ENCODE data around the gene ADAMTS14. TPM values are rescaled to one million over a fixed set of nuclear protein-coding genes. Genes with fewer than 3 reads are reported as not detected.

Gene ADAMTS14
- total and polyA plus RNA-seq, 7 donors: 0.03 to 0.18 (median 0.06) TPM; not detected in 3

DNA sequence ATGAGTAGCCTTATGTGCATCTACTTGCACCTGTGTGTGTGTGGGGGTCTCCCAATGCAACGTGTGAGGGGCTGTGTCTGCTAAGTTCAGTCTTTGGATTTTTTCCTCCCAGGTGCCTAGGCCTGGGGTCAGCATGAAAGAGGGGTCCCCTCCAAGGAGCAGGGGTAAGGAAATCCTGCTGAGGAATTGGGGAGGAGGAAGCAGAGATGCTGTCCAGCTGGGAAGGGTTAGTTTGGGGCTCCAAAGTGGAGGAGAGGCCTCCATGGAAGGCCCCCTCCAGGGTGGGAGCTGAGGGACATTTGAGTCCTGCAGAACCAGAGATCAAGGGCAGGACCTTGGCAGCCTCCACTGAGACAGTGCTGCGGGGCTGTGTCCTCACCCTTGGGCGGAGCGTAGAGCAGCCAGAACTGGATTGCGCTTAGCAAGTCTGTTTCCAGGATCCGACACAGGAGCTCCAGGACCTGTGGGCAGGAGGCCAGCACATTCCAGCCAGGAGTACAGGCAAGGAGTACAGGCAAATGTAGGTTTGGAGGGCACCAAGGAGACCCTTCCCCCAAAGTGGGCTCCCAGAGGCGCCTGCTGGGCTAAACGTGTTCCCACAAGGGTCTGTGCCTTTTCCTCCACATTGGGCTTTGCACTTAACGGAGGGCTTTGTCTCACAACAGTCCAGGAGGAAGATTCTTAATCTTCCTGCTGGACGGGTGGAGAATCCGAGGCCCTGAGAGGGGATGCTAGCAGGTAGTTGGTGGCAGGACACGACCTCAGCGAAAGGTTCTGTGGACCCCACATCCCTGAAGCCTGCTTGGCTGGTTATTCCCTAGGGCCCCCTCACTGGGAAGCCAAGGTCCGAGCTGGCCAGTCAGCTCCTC, 102.7 kb downstream of the ADAMTS14 start:
- no peaks in the 10 kb centered on the region for H3K27me3 ChIP-seq (ENCODE audit: insufficient read depth in 3 of 3, low read length in 2 of 3)

DNA sequence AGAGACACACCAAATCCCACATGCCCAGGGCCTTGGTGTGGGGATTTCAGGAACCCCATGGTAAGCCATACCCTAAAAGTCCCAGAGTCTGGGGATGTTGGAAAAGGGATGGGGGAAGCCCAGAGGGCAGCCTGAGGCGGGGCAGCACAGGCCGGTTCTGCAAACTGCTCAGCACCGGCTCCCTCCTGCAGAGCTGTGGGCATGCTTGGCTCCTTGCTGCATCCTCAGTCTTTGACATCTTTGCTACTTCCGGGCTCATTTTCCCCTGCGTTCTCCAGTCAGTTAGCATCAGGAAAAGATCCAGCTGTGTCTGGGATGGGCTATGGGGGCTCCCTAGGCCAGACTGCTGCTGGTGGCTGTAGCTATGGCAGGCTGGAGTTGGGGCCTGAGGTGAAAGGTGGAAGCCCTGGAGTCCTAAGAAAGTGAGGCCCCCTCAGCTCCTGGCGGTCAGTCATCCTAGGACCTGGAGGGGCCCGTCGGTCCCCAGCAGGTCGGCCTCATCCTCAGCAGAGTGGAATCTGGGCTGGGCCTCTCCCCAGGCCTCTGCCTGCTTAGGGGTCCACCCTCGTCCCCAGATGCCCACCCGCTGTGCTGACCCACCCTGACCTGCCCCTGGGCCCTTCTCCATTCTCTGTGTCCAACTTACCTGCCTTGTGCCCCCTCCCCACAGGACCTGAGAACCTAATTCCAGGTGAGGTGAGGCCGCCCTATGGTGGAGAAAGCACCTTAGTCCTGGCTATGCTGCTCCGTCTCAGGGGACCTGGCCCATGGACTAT, 103.6 kb downstream of the ADAMTS14 start:
- no peaks in the 10 kb centered on the region for H3K4me1 ChIP-seq
- H3K36me3 ChIP-seq (ENCODE audit: insufficient read depth in 1 of 2, low read depth in 1 of 2): no peaks in the 10 kb centered on the region
- ATAC-seq (no peak), DNase-seq (no peak)
- no peaks in the 10 kb centered on the region for H3K27me3 ChIP-seq (ENCODE audit: insufficient read depth in 3 of 3, low read length in 2 of 3)
- no peak overlapping the region for H3K4me3 ChIP-seq
- no peaks in the 10 kb centered on the region for H3K9me3 ChIP-seq
- TF ChIP-seq, protein P1, sequence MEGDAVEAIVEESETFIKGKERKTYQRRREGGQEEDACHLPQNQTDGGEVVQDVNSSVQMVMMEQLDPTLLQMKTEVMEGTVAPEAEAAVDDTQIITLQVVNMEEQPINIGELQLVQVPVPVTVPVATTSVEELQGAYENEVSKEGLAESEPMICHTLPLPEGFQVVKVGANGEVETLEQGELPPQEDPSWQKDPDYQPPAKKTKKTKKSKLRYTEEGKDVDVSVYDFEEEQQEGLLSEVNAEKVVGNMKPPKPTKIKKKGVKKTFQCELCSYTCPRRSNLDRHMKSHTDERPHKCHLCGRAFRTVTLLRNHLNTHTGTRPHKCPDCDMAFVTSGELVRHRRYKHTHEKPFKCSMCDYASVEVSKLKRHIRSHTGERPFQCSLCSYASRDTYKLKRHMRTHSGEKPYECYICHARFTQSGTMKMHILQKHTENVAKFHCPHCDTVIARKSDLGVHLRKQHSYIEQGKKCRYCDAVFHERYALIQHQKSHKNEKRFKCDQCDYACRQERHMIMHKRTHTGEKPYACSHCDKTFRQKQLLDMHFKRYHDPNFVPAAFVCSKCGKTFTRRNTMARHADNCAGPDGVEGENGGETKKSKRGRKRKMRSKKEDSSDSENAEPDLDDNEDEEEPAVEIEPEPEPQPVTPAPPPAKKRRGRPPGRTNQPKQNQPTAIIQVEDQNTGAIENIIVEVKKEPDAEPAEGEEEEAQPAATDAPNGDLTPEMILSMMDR (IDR thresholded peaks at IDR 0.05): no peak
- WGBS, 3 donors: 90 to 94% (median 90%) methylated on average over 13 of the region's 13 CpGs
- no peak overlapping the region for H3K27ac ChIP-seq
- intact Hi-C loops (cut with DNase I): no loop called here

More for the DNA sequence above, 102.7 kb downstream of the ADAMTS14 start:
- Histone ChIP-seq H3K4me1 (no peaks in the 10 kb centered on the region), H3K36me3 (ENCODE audit: insufficient read depth in 1 of 2, low read depth in 1 of 2) (no peaks in the 10 kb centered on the region), H3K4me3 (no peak overlapping the region), H3K9me3 (no peaks in the 10 kb centered on the region), H3K27ac (no peak overlapping the region)
- 73 to 83% (median 78%) methylated on average over 14 of the region's 14 CpGs for WGBS, 3 donors
- TF ChIP-seq, protein P1 (IDR thresholded peaks at IDR 0.05): no peak
- intact Hi-C loops (cut with DNase I): no loop called here
- ATAC-seq (no peak), DNase-seq (no peak)

DNA sequence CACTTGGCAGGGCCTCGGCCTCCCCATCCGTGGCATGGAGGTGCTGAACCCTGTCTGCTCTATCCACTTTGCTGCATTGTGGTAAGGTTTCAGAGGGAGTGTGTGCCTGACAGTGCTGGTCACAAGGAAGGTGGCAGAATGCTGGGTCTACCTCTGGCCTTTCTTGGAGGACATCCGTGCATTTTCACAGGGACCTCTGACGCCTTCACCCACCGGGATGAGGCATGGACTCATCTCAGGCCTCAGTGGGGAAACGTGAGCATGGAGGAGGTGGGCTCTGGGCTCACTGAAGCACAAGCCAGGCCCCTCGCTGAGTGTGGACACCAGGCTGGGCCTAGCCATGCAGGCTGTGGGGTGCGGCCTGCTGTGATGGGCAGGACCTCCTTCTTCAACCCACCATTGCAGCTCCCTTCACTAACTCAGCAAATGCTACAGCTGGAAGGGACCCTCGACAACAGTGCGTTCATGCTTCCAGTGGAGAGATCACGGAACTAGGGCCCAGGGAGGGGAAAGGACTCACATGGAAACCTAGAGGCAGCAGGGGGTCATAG, 104.2 kb downstream of the ADAMTS14 start:
- WGBS, 3 donors: 89 to 95% (median 93%) methylated on average over 10 to 11 of the region's 11 CpGs
- Histone ChIP-seq H3K27me3 (ENCODE audit: insufficient read depth in 3 of 3, low read length in 2 of 3) (no peaks in the 10 kb centered on the region), H3K9me3 (no peaks in the 10 kb centered on the region), H3K27ac (no peak overlapping the region), H3K36me3 (ENCODE audit: insufficient read depth in 1 of 2, low read depth in 1 of 2) (no peaks in the 10 kb centered on the region), H3K4me1 (no peaks in the 10 kb centered on the region), H3K4me3 (no peak overlapping the region)
- TF ChIP-seq, protein P1 (IDR thresholded peaks at IDR 0.05): no peak
- intact Hi-C loops (cut with DNase I): no loop called here
- no peak for ATAC-seq
- no peak for DNase-seq

DNA sequence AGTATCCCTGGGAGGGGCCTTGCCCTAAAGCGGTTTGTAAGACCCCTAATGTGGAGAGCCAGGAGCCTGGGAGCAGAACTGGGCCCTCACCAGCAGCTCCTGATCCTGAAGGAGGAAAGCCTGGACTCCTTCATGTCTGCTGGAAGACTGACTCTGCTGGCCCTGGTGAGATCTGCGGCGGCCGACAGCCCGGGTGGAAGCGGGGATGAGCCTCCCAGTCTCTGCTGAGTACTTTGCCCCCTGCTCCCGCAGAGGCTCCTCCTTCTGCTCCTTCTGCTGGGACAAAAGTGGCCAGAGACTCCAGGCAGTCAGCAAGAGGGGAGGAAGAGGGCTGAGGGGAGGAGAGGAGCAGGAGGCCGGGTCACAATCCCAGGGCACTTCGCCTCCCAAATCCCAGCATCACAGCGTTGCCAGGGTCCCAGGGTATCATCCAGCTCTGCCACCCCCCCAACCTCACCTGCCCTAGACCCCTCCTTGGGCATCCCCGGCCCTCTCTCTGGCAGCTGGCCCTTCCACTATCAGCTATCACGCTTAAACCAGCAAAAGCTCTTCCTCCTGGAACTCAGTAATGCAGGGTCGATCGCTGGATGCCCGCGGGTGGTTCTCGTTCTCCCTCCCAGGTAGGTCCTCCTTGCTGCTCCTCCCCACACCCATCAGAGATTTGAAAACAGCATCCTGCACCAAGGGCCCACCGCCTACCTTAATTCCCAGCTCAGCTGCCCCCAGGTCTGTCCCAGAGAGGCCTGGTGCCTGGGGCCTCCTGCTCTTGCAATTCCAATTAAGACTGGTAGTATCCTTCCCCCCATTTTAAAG, 105.0 kb downstream of the ADAMTS14 start:
- Histone ChIP-seq H3K4me3 (no peak overlapping the region), H3K9me3 (no peaks in the 10 kb centered on the region), H3K4me1 (no peaks in the 10 kb centered on the region), H3K36me3 (ENCODE audit: insufficient read depth in 1 of 2, low read depth in 1 of 2) (no peaks in the 10 kb centered on the region), H3K27me3 (ENCODE audit: insufficient read depth in 3 of 3, low read length in 2 of 3) (no peaks in the 10 kb centered on the region), H3K27ac (no peak overlapping the region)
- WGBS, 3 donors: 94 to 95% (median 95%) methylated on average over 17 to 18 of the region's 18 CpGs
- intact Hi-C loops (cut with DNase I): no loop called here
- TF ChIP-seq, protein P1 (IDR thresholded peaks at IDR 0.05): no peak
- ATAC-seq (no peak), DNase-seq (no peak)
